Loucy (cell line): ENCODE results near the gene KCMF1.

Experiments
- EZH2phosphoT487 ChIP-seq: fragments of 200-600 bp; IDR thresholded peaks from 2 replicates; pipeline ENCODE4 v1.6.1; 2018; ENCODE audit warnings: antibody characterized with exemption, mild to moderate bottlenecking, moderate library complexity, borderline replicate concordance
- TF ChIP-seq, protein P1 (sequence below): fragments of 200-600 bp; sonication (generic); conservative IDR thresholded peaks from 2 replicates; pipeline ENCODE4 v1.5.1; 2014; ENCODE audit warnings: mild to moderate bottlenecking, antibody characterized with exemption, low read length

DNA sequence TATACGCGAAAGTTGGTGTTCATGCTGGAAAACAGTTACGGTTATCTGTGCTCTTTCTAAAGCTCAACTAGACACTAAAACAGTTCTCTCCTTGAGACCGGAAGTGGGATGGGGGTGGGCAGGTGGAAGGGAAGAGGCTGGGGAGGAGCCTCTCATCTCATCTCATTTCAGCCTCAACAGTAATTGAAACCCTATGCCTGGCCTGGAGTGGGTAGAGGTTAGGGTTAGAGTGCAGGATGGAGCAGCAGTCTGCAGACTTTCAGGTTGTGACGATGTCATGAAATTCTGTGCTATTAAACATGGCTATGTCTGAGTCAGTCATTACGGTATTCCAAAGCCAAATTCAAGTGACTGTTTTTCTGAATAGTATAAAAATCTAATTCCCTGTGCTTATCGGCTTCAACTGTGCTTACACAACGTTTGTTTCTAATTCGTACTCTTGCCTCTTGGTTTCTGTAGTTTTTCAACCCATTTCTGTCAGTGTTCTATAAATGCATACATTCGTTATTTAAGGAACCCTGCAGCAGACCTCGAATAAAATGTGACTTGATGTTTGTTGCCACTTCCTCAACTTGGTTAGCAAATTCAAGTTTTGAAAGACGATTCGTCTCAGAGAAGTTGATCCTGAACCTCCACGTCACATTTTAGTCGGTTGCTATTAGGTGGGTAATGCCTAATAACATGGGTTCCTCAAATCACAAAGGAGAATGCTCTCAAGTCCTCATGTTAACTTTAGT, 86.4 kb downstream of the KCMF1 start:
- TF ChIP-seq EZH2phosphoT487, result no peak
- TF ChIP-seq, protein P1, sequence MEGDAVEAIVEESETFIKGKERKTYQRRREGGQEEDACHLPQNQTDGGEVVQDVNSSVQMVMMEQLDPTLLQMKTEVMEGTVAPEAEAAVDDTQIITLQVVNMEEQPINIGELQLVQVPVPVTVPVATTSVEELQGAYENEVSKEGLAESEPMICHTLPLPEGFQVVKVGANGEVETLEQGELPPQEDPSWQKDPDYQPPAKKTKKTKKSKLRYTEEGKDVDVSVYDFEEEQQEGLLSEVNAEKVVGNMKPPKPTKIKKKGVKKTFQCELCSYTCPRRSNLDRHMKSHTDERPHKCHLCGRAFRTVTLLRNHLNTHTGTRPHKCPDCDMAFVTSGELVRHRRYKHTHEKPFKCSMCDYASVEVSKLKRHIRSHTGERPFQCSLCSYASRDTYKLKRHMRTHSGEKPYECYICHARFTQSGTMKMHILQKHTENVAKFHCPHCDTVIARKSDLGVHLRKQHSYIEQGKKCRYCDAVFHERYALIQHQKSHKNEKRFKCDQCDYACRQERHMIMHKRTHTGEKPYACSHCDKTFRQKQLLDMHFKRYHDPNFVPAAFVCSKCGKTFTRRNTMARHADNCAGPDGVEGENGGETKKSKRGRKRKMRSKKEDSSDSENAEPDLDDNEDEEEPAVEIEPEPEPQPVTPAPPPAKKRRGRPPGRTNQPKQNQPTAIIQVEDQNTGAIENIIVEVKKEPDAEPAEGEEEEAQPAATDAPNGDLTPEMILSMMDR, result no peak
